Thoracic aorta (tissue), 2 donors: ENCODE data around the gene TAGLN2. TPM values are rescaled to one million over a fixed set of nuclear protein-coding genes. Genes with fewer than 3 reads are reported as not detected.

ENCODE experiments used
- ATAC-seq: fragments of 150-250 bp; one replicate; pipeline ENCODE4 v1.8.0; 2017; ENCODE audit warnings: low read depth; ENCODE audit not compliant: insufficient number of reproducible peaks, low FRiP score
- DNase-seq: peaks from one replicate; pipeline ENCODE4 v3.0.0-alpha.2; 2020; ENCODE audit warnings: low spot score
- H3K27ac ChIP-seq, 2 donors: fragments of 200-600 bp; sonication (generic); 1 replicate in 1 of 2; 2 replicates in 1 of 2; pipeline ENCODE4 v1.5.1; 2016; ENCODE audit warnings: mild to moderate bottlenecking in 2 of 2, moderate library complexity in 2 of 2
- H3K27me3 ChIP-seq: fragments of 200-600 bp; sonication (generic); replicated peaks from 2 replicates; pipeline ENCODE4 v1.6.0; 2016; ENCODE audit warnings: mild to moderate bottlenecking; ENCODE audit not compliant: insufficient read depth
- H3K36me3 ChIP-seq: fragments of 200-600 bp; sonication (generic); one replicate; pipeline ENCODE4 v1.5.1; 2016
- H3K4me1 ChIP-seq, 2 donors: fragments of 200-600 bp; sonication (generic); 1 replicate in 1 of 2; 2 replicates in 1 of 2; pipeline versions ENCODE4 v1.5.1 to v1.6.0; 2016; ENCODE audit warnings: low read depth in 2 of 2, mild to moderate bottlenecking in 1 of 2; ENCODE audit not compliant: control insufficient read depth in 1 of 2
- H3K4me3 ChIP-seq: fragments of 200-600 bp; sonication (generic); 2 replicates; pipeline ENCODE4 v1.5.1; 2016; ENCODE audit warnings: mild to moderate bottlenecking
- H3K9me3 ChIP-seq: fragments of 200-600 bp; sonication (generic); 2 replicates; pipeline ENCODE4 v1.5.1; 2016
- total RNA-seq, 2 donors: library from RNA; depleted of rRNA; stranded (reverse); fragments of >200 nt; gene quantifications; one replicate each; pipeline versions ENCODE4 v1.1.0 to v1.2.3, GENCODE V29; 2016
- TF ChIP-seq, protein P1 (sequence below): fragments of 200-600 bp; sonication (generic); IDR thresholded peaks from one replicate; pipeline ENCODE4 v1.5.1; 2019; ENCODE audit warnings: antibody characterized with exemption

Gene TAGLN2
- total RNA-seq, 2 donors from 2014 or later = 298 to 352 TPM

DNA sequence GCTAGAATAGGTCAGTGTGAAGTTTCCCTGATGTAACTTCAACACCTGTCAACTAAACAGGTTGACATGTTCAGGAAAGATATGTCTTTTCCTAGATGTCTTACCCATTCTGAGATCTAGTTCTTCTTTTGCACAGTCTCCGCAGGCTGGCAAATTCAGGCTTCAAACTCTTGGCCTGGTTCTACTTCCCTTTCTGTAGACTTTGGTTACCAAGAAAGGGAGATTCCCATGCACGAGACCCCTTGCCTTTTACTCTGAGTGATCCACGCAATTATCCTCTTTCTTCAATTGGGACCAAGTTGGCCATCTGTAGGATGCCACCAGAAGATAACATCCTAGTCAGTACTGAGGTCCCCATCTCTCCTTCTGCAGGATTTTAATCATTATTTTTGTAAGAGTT, 27.3 kb downstream of the TAGLN2 start:
- H3K4me3 ChIP-seq = no peak overlapping the region
- TF ChIP-seq, protein P1, sequence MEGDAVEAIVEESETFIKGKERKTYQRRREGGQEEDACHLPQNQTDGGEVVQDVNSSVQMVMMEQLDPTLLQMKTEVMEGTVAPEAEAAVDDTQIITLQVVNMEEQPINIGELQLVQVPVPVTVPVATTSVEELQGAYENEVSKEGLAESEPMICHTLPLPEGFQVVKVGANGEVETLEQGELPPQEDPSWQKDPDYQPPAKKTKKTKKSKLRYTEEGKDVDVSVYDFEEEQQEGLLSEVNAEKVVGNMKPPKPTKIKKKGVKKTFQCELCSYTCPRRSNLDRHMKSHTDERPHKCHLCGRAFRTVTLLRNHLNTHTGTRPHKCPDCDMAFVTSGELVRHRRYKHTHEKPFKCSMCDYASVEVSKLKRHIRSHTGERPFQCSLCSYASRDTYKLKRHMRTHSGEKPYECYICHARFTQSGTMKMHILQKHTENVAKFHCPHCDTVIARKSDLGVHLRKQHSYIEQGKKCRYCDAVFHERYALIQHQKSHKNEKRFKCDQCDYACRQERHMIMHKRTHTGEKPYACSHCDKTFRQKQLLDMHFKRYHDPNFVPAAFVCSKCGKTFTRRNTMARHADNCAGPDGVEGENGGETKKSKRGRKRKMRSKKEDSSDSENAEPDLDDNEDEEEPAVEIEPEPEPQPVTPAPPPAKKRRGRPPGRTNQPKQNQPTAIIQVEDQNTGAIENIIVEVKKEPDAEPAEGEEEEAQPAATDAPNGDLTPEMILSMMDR = no peak
- ATAC-seq = no peak
- peaks cover 0 to 29% of the 10 kb centered on the region in 2 donors for H3K4me1 ChIP-seq
- H3K36me3 ChIP-seq = no peaks in the 10 kb centered on the region
- no peak overlapping the region for H3K27ac ChIP-seq
- DNase-seq = no peak
- no peaks in the 10 kb centered on the region for H3K9me3 ChIP-seq
- no peaks in the 10 kb centered on the region for H3K27me3 ChIP-seq

DNA sequence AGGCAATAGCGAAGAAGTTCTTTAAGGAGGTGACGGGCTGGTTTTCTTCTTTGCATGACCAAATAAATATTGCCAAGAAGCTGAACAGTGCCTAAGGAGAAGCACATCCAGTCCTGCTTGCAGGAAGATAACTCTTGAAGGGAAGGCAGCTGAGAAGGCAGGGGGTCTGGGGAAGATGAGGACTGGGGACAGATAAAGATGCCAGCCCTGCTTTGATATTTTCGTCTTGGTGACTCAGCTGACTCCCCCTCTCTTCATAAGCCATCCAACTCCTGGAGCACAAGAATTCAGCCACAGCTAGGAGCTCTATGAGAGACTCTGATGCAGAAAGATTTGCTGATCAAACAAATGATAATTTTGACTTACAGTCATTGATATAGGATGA, 28.8 kb downstream of the TAGLN2 start:
- DNase-seq (no peak), ATAC-seq (no peak)
- Histone ChIP-seq H3K27me3 (no peaks in the 10 kb centered on the region), H3K36me3 (no peaks in the 10 kb centered on the region), H3K4me1 (peaks cover 0 to 27% of the 10 kb centered on the region in 2 donors), H3K4me3 (no peak overlapping the region), H3K27ac (no peak overlapping the region), H3K9me3 (no peaks in the 10 kb centered on the region)
- TF ChIP-seq, protein P1 = no peak

DNA sequence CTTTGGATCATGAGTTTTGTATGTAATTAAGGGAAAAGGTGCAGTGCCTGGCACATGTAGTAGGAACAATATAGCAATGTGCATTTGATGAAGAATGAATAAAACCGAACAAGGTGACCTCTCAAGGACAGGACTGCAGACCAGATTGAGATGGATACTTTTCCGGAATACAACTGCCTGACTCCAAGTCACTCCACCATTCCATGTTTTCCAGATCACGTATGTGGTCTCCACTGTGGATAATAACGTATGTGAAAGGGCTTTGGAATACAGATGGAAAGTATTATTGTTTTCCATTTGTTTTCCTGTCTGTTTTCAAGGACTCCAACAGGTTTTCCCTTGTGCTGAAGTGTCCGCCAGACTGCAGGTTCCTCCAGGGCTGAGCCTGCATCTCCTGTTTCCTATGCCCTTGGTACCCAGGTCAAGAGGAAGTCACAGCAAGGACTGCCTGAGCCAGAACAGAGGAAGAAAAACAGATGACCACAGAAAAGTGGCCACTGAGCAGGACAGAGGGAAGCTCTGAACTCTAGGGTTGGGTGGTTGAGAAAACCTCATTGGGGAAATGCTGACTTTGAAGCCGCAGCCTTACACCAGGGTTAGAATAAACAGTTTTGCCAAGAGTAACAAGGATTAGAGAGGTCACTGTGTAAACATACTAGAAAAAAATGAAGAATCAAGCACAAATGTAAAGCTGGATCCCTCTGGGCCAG, 29.3 kb downstream of the TAGLN2 start:
- ATAC-seq (no peak), DNase-seq (no peak)
- H3K27ac ChIP-seq = no peak overlapping the region
- H3K4me1 ChIP-seq = peaks cover 0 to 26% of the 10 kb centered on the region in 2 donors
- TF ChIP-seq, protein P1 = no peak
- no peaks in the 10 kb centered on the region for H3K27me3 ChIP-seq
- H3K9me3 ChIP-seq = no peaks in the 10 kb centered on the region
- no peak overlapping the region for H3K4me3 ChIP-seq
- H3K36me3 ChIP-seq = no peaks in the 10 kb centered on the region

DNA sequence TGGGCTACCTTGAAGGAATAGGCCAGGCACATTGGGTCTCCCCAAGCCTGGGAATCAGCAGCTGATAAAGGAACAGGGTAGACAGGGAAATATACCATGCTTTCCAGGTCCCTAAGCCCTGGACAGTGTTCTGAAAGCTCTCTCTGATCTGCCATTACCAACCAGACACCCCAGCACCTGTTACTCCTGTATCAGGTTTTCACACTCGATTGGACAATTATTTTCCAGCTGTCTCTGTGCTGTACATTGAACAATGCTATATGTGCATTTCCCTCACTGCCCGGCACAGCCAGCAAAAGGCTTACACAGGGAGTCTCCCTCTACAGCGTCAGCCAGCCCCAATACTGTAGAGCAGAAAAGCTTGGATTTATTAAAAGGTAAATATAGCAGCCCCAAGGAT, 30.0 kb downstream of the TAGLN2 start:
- TF ChIP-seq, protein P1 = no peak
- H3K9me3 ChIP-seq = no peaks in the 10 kb centered on the region
- H3K36me3 ChIP-seq = no peaks in the 10 kb centered on the region
- ATAC-seq = no peak
- no peak overlapping the region for H3K4me3 ChIP-seq
- H3K27me3 ChIP-seq = no peaks in the 10 kb centered on the region
- no peak for DNase-seq
- H3K4me1 ChIP-seq = peaks cover 2 to 24% of the 10 kb centered on the region in 2 donors
- H3K27ac ChIP-seq = no peak overlapping the region

DNA sequence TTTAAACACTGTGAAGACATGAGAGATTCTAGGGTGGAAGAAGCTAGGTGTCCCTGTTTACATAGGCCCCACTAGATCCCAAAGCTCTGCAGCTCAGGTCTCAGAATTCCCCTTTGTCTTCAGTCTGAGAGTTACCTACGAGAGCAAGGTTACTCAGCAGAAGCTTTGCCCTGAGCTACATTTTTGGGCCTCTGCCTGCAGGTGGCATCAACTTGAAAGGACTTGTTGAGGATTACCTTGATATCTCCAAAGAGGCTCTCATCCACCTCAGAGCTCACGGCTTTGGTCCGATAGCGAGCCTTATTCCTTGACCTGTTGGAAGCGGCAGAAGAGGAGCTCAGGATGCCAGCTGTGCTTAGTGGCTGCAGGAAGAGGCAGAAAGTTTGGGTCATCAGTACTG, 32.4 kb downstream of the TAGLN2 start:
- no peaks in the 10 kb centered on the region for H3K27me3 ChIP-seq
- peaks cover 10 to 29% of the 10 kb centered on the region in 2 donors for H3K4me1 ChIP-seq

More for the DNA sequence above, 32.4 kb downstream of the TAGLN2 start:
- Histone ChIP-seq H3K4me3 (no peak overlapping the region), H3K9me3 (no peaks in the 10 kb centered on the region), H3K27ac (no peak overlapping the region), H3K36me3 (no peaks in the 10 kb centered on the region)
- TF ChIP-seq, protein P1 = no peak
- no peak for DNase-seq
- ATAC-seq = no peak
